Smooth muscle cell (in vitro differentiated cells): ENCODE measurements around the gene ELP4. TPM values are rescaled to one million over a fixed set of nuclear protein-coding genes. Genes with fewer than 3 reads are reported as not detected.

Source experiments
- DNase-seq: peaks from one replicate; lab custom pipeline; 2025; ENCODE audit not compliant: unreplicated experiment; lab: John Stamatoyannopoulos, UW
- H2AFZ ChIP-seq: fragments of 200-600 bp; sonication (generic); 2 replicates; pipeline ENCODE4 v1.6.0; 2016; ENCODE audit warnings: antibody characterized with exemption, low read depth, mild to moderate bottlenecking
- H3F3A ChIP-seq: fragments of 200-600 bp; sonication (generic); 2 replicates; pipeline ENCODE4 v1.6.0; 2017; ENCODE audit warnings: antibody characterized with exemption, low read depth
- H3K27ac ChIP-seq: fragments of 200-600 bp; sonication (generic); 2 replicates; pipeline ENCODE4 v1.5.1; 2016; ENCODE audit warnings: low read depth, mild to moderate bottlenecking
- H3K27me3 ChIP-seq: fragments of 200-600 bp; sonication (generic); 2 replicates; pipeline ENCODE4 v1.6.1; 2016; ENCODE audit warnings: low read depth, mild to moderate bottlenecking
- H3K36me3 ChIP-seq: fragments of 200-600 bp; sonication (generic); 2 replicates; pipeline ENCODE4 v1.5.1; 2016; ENCODE audit warnings: low read depth
- H3K4me1 ChIP-seq: fragments of 200-600 bp; sonication (generic); 2 replicates; pipeline ENCODE4 v1.5.1; 2016; ENCODE audit warnings: low read depth
- H3K4me2 ChIP-seq: fragments of 200-600 bp; sonication (generic); 2 replicates; pipeline ENCODE4 v1.6.0; 2016; ENCODE audit warnings: mild to moderate bottlenecking
- H3K4me3 ChIP-seq: fragments of 200-600 bp; sonication (generic); 2 replicates; pipeline ENCODE4 v1.5.1; 2016; ENCODE audit warnings: mild to moderate bottlenecking
- H3K79me2 ChIP-seq: fragments of 200-600 bp; sonication (generic); 2 replicates; pipeline ENCODE4 v1.6.0; 2016; ENCODE audit warnings: low read depth, mild to moderate bottlenecking
- H3K9ac ChIP-seq: fragments of 200-600 bp; sonication (generic); 2 replicates; pipeline ENCODE4 v1.6.0; 2016; ENCODE audit warnings: low read depth
- H3K9me3 ChIP-seq: fragments of 200-600 bp; sonication (generic); replicated peaks from 2 replicates; pipeline ENCODE4 v1.5.1; 2016; ENCODE audit warnings: low read depth
- H4K20me1 ChIP-seq: fragments of 200-600 bp; sonication (generic); 2 replicates; pipeline ENCODE4 v1.6.0; 2016; ENCODE audit warnings: low read depth
- WGBS: methylation state at CpG from one replicate; pipeline ENCODE4 v1.1.7; 2016; ENCODE audit warnings: low lambda C conversion rate; 5-methylcytosine and 5-hydroxymethylcytosine counted together
- polyA plus RNA-seq: library from polyadenylated mRNA; unstranded; fragments of >200 nt; fragmentation: Nextera tagmentation; extraction: Ambion mirVana; gene quantifications from 2 replicates; pipeline ENCODE4 v1.2.1, GENCODE V29; 2016
- total RNA-seq: library from RNA; depleted of rRNA; stranded (reverse); fragments of >200 nt; gene quantifications from 2 replicates; pipeline ENCODE4 v1.2.3, GENCODE V29; 2014
- TF ChIP-seq, protein P1 (sequence below): fragments of 200-600 bp; sonication (generic); IDR thresholded peaks from 2 replicates; pipeline ENCODE4 v1.5.1; 2017; ENCODE audit warnings: borderline replicate concordance, mild to moderate bottlenecking, antibody characterized with exemption; ENCODE audit not compliant: insufficient read depth, poor library complexity, severe bottlenecking

The ELP4 gene
- total and polyA plus RNA-seq, 2 experiments from 2014 or later: 19.5 to 28.4 TPM

GRCh38 chr11:31803813-31804311 lies 294.3 kb downstream of the ELP4 start:
- peaks cover 100% of the 10 kb centered on the region for H3K27me3 ChIP-seq
- WGBS: 3% methylated on average over 13 of the region's 13 CpGs
- TF ChIP-seq, protein P1, sequence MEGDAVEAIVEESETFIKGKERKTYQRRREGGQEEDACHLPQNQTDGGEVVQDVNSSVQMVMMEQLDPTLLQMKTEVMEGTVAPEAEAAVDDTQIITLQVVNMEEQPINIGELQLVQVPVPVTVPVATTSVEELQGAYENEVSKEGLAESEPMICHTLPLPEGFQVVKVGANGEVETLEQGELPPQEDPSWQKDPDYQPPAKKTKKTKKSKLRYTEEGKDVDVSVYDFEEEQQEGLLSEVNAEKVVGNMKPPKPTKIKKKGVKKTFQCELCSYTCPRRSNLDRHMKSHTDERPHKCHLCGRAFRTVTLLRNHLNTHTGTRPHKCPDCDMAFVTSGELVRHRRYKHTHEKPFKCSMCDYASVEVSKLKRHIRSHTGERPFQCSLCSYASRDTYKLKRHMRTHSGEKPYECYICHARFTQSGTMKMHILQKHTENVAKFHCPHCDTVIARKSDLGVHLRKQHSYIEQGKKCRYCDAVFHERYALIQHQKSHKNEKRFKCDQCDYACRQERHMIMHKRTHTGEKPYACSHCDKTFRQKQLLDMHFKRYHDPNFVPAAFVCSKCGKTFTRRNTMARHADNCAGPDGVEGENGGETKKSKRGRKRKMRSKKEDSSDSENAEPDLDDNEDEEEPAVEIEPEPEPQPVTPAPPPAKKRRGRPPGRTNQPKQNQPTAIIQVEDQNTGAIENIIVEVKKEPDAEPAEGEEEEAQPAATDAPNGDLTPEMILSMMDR: no peak
- H3K27ac ChIP-seq: no peak overlapping the region
- no peaks in the 10 kb centered on the region for H3K79me2 ChIP-seq
- H3K4me3 ChIP-seq: no peak overlapping the region
- H3K4me2 ChIP-seq: peak overlapping the region; percentile 57
- H2AFZ ChIP-seq: no peak overlapping the region
- peaks cover 73% of the 10 kb centered on the region for H3K4me1 ChIP-seq
- no peak overlapping the region for H3K9ac ChIP-seq
- DNase-seq: no peak
- no peaks in the 10 kb centered on the region for H4K20me1 ChIP-seq
- no peaks in the 10 kb centered on the region for H3F3A ChIP-seq
- no peaks in the 10 kb centered on the region for H3K9me3 ChIP-seq
- no peaks in the 10 kb centered on the region for H3K36me3 ChIP-seq

- H3K4me2 ChIP-seq: peak overlapping the region; percentile 57
- 3% methylated on average over 41 of the region's 41 CpGs for WGBS
Measured at GRCh38 chr11:31804312-31805036, 294.9 kb downstream of the ELP4 start.

DNA sequence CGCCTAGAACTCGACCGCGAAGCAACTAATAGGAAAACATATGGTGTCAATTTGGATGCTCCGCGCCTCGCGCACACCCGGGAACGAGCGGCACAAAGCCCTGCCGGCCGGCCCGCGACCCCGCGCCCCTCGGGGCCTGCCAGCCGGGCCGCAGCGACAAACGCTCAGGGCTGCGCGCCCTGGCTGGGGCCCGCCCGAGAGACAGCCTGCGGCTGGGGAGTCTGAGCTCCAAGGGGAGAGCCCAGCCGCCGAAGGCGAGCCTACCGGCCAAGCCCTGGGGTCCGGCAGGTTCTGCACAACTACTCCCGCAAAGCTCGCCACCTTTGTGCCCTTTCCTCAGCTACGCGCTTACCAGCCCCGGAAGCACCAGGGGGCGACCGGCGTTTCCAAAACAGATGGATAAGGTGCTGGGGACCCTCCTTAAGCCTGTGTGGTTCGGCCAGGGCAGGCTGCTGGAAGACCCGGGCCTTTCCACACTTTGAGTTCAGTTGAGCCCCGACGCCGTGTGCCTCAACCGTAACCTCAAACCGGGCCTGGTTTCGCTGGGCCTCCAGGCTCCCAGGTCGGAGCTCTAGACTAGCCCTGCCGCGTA lies 295.6 kb downstream of the ELP4 start:
- H4K20me1 ChIP-seq: peaks cover 8% of the 10 kb centered on the region
- H3K9ac ChIP-seq: no peak overlapping the region
- H3K4me2 ChIP-seq: peak overlapping the region; percentile 57
- H3K79me2 ChIP-seq: no peaks in the 10 kb centered on the region
- no peak overlapping the region for H2AFZ ChIP-seq
- no peaks in the 10 kb centered on the region for H3K36me3 ChIP-seq
- H3K4me3 ChIP-seq: no peak overlapping the region
- peaks cover 67% of the 10 kb centered on the region for H3K4me1 ChIP-seq
- 4% methylated on average over 48 of the region's 51 CpGs for WGBS
- DNase-seq: no peak
- no peaks in the 10 kb centered on the region for H3K9me3 ChIP-seq
- peaks cover 100% of the 10 kb centered on the region for H3K27me3 ChIP-seq
- no peaks in the 10 kb centered on the region for H3F3A ChIP-seq
- TF ChIP-seq, protein P1: no peak
- H3K27ac ChIP-seq: no peak overlapping the region

More at GRCh38 chr11:31804312-31805036, 294.9 kb downstream of the ELP4 start:
- TF ChIP-seq, protein P1: no peak
- Histone ChIP-seq H3K4me3 (no peak overlapping the region), H3K79me2 (no peaks in the 10 kb centered on the region), H3K27ac (no peak overlapping the region), H3K27me3 (peaks cover 100% of the 10 kb centered on the region), H3K4me1 (peaks cover 68% of the 10 kb centered on the region), H2AFZ (no peak overlapping the region), H4K20me1 (peaks cover 4% of the 10 kb centered on the region), H3F3A (no peaks in the 10 kb centered on the region), H3K36me3 (no peaks in the 10 kb centered on the region), H3K9me3 (no peaks in the 10 kb centered on the region), H3K9ac (no peak overlapping the region)
- DNase-seq: no peak
